Kidney (tissue), 14 donors: ENCODE measurements around the gene ARHGAP35. TPM values are rescaled to one million over a fixed set of nuclear protein-coding genes. Genes with fewer than 3 reads are reported as not detected.
A peak's percentile ranks its signal among the peaks of the same experiment; 100 is the strongest.

Experiments used
- DNase-seq, 5 donors: peaks; one replicate each; pipeline ENCODE4 v3.0.0-alpha.2; 2013 to 2020
- FAIRE-seq: peaks from 2 replicates; lab custom pipeline; 2012; peaks lifted over from hg19 to GRCh38; lab: Jason Lieb, UNC
- H3K27ac ChIP-seq, 2 donors: one replicate each; pipeline ENCODE4 v1.7.0; 2013; ENCODE audit warnings: low read depth in 2 of 2, low read length in 2 of 2, inconsistent platforms in 1 of 2
- H3K27me3 ChIP-seq: one replicate; pipeline ENCODE4 v1.7.1; 2013; ENCODE audit warnings: low read length, inconsistent platforms; ENCODE audit not compliant: control insufficient read depth, insufficient read depth
- H3K36me3 ChIP-seq, 3 donors: one replicate each; pipeline versions ENCODE4 v1.7.0 to v1.7.1; 2013; ENCODE audit warnings: low read length in 3 of 3, control low read depth in 1 of 3, inconsistent platforms in 1 of 3; ENCODE audit not compliant: insufficient read depth in 3 of 3, control insufficient read depth in 2 of 3
- H3K4me1 ChIP-seq, 3 donors: one replicate each; pipeline versions ENCODE4 v1.7.0 to v1.7.1; 2013; ENCODE audit warnings: low read length in 3 of 3, inconsistent platforms in 1 of 3, low read depth in 1 of 3; ENCODE audit not compliant: control insufficient read depth in 2 of 3, insufficient read depth in 2 of 3
- H3K4me3 ChIP-seq, 3 donors: one replicate each; pipeline versions ENCODE4 v1.7.0 to v1.8.1; 2013; ENCODE audit warnings: low read length in 3 of 3, control low read depth in 1 of 3, inconsistent platforms in 1 of 3
- H3K9ac ChIP-seq, 3 donors: one replicate each; pipeline versions ENCODE4 v1.7.0 to v1.7.1; 2013; ENCODE audit warnings: low read length in 3 of 3, control low read depth in 1 of 3, inconsistent platforms in 1 of 3
- H3K9me3 ChIP-seq, 3 donors: one replicate each; pipeline versions ENCODE4 v1.7.0 to v1.7.1; 2013; ENCODE audit warnings: low read length in 3 of 3, control low read depth in 1 of 3, inconsistent platforms in 1 of 3; ENCODE audit not compliant: control insufficient read depth in 2 of 3, insufficient read depth in 1 of 3
- CTCF ChIP-seq: IDR thresholded peaks from 3 replicates; pipeline ENCODE4 v1.5.1; 2012; ENCODE audit warnings: mild to moderate bottlenecking, moderate library complexity, borderline replicate concordance; ENCODE audit not compliant: insufficient read depth; ENCODE audit errors: extremely low read depth
- intact Hi-C: fragments of 100-400 bp; cut with DNase I; formaldehyde crosslinking; loops from one replicate; pipeline ENCODE4 v1.11.1; 2022
- polyA plus RNA-seq: library from polyadenylated mRNA; stranded (reverse); fragments of 350-450 nt; fragmentation: Illumina TruSeq; extraction: RNeasy Lipid Tissue Mini Kit (QIAGEN cat#74804); gene quantifications from one replicate; pipeline ENCODE4 v1.2.3, GENCODE V29; 2014; ENCODE audit warnings: low read depth, low replicate concordance; ENCODE audit not compliant: insufficient read depth
- total RNA-seq: library from RNA; stranded (reverse); fragmentation: NEBNext Ultra II Directional; extraction: Animal tissue kit (Norgen Biotek cat#: 25700); gene quantifications from one replicate; pipeline ENCODE4 v1.2.1, GENCODE V29; 2021
- donor health status: control.
- donor health status: control.
- donor health status: control.
- donor health status: control.
- donor health status: control.
- donor health status: DM: yes; HTN: yes; CAD: no.
- donor health status: Normal renal cell carcinoma (clear cell type).

ARHGAP35 gene
- total and polyA plus RNA-seq, 2 donors from 2014 or later: 14.0 to 53.6 TPM

- no peak for FAIRE-seq
- H3K27ac ChIP-seq: no peak overlapping the region
- H3K9me3 ChIP-seq: no peaks in the 10 kb centered on the region
- no peaks in the 10 kb centered on the region for H3K27me3 ChIP-seq
- H3K36me3 ChIP-seq: peaks cover 0 to 8% (median 5%) of the 10 kb centered on the region in 3 donors
- no peak for TF ChIP-seq CTCF
- intact Hi-C loops: no loop called here
- no peak overlapping the region for H3K9ac ChIP-seq
- peak in 1 of 5 donors; percentile 6 for DNase-seq
- H3K4me1 ChIP-seq: peaks cover 0 to 8% (median 5%) of the 10 kb centered on the region in 3 donors
- H3K4me3 ChIP-seq: no peak overlapping the region
Observed at GRCh38 chr19:46848389-46848788, 12.4 kb upstream of the ARHGAP35 start.

- no peaks in the 10 kb centered on the region for H3K27me3 ChIP-seq
- peak overlapping the region; percentile 72 to 88 (median 87) for H3K4me3 ChIP-seq
- peak overlapping the region; percentile 52 to 74 (median 70) for H3K9ac ChIP-seq
- TF ChIP-seq CTCF: no peak
- peaks cover 0 to 2% (median under 1%) of the 10 kb centered on the region in 3 donors for H3K36me3 ChIP-seq
- DNase-seq (peak in 3 of 5 donors; percentile 23 to 59 (median 32)), FAIRE-seq (no peak)
- H3K27ac ChIP-seq: peak overlapping the region; percentile 87 to 89
- no peaks in the 10 kb centered on the region for H3K9me3 ChIP-seq
- H3K4me1 ChIP-seq: peaks cover 0 to 8% (median 5%) of the 10 kb centered on the region in 3 donors
- intact Hi-C loops: no loop called here
Observed at GRCh38 chr19:46849610-46850009, 11.2 kb upstream of the ARHGAP35 start.

GRCh38 chr19:46850228-46851203, 10.3 kb upstream of the ARHGAP35 start, which contains the start of gene AP2S1:
TSS of gene AP2S1 (minus strand) at chr19:46850846. CDS start at chr19:46850766, 80 bp downstream.
- H3K4me3 ChIP-seq: peak within 1 kb of the TSS; percentile 72 to 88 (median 87)
- peak within 1 kb of the TSS; percentile 87 to 89 for H3K27ac ChIP-seq
- H3K9me3 ChIP-seq: no peaks in the 10 kb centered on the region
- H3K9ac ChIP-seq: peak within 1 kb of the TSS; percentile 52 to 74 (median 70)
- H3K27me3 ChIP-seq: no peaks in the 10 kb centered on the region
- no peak for TF ChIP-seq CTCF
- DNase-seq (peak; percentile 98 to 100 (median 99)), FAIRE-seq (peak; percentile 96)
- peaks cover 0 to 2% (median 0%) of the 10 kb centered on the region in 3 donors for H3K36me3 ChIP-seq
- intact Hi-C loops: no loop called here
- peaks cover 0 to 8% (median 5%) of the 10 kb centered on the region in 3 donors for H3K4me1 ChIP-seq
